ENCODE data around the gene ZNF488.

DNA sequence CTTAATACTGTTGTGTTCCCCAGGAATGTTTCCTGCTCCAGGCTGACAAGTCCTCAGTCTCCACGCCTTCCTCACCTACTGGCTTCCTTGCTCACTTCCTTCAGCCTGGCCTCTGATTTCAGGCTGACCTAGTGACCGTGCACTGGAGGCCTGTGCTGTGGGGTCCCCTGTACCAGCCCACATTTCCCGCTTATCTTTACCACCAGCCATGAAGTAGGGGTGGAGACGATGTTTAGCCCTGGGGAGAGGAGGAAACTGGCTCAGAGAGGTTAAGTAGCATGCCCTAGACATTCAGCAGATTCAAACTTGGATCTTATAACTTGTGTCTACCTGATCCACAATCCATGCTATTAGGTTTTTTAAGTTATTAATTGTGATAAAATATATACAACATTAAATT lies 4.8 kb upstream of the ZNF488 start:
- TF ChIP-seq, protein P1, sequence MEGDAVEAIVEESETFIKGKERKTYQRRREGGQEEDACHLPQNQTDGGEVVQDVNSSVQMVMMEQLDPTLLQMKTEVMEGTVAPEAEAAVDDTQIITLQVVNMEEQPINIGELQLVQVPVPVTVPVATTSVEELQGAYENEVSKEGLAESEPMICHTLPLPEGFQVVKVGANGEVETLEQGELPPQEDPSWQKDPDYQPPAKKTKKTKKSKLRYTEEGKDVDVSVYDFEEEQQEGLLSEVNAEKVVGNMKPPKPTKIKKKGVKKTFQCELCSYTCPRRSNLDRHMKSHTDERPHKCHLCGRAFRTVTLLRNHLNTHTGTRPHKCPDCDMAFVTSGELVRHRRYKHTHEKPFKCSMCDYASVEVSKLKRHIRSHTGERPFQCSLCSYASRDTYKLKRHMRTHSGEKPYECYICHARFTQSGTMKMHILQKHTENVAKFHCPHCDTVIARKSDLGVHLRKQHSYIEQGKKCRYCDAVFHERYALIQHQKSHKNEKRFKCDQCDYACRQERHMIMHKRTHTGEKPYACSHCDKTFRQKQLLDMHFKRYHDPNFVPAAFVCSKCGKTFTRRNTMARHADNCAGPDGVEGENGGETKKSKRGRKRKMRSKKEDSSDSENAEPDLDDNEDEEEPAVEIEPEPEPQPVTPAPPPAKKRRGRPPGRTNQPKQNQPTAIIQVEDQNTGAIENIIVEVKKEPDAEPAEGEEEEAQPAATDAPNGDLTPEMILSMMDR (IDR thresholded peaks at IDR 0.05) = no peak
- TF ChIP-seq EP300 (IDR thresholded peaks at IDR 0.05) (no peak), POLR2A (IDR thresholded peaks at IDR 0.05; ENCODE audit: low read depth) (no peak)

Data from esophagus muscularis mucosa (tissue), 4 donors.